A673 (cell line): ENCODE results near the gene PI4K2B.
"Not testable (repeated sequence)": the region's sequence is repeated elsewhere in the genome, so short reads cannot be mapped to it uniquely, and the experiment has no call there.

Experiments
- EZH2 ChIP-seq: fragments of 200-600 bp; sonication (generic); IDR thresholded peaks from 2 replicates; pipeline ENCODE4 v1.6.1; 2017; ENCODE audit warnings: borderline replicate concordance, low read depth, mild to moderate bottlenecking, mixed read lengths, antibody characterized with exemption, low read length; ENCODE audit not compliant: poor library complexity, severe bottlenecking
- TF ChIP-seq, protein P1 (sequence below): fragments of 300-800, 200-600 bp; sonication (generic); conservative IDR thresholded peaks from 2 replicates; pipeline ENCODE4 v1.5.1; 2017; ENCODE audit warnings: low read depth, mild to moderate bottlenecking, antibody characterized with exemption, low read length, moderate library complexity, mixed read lengths

DNA sequence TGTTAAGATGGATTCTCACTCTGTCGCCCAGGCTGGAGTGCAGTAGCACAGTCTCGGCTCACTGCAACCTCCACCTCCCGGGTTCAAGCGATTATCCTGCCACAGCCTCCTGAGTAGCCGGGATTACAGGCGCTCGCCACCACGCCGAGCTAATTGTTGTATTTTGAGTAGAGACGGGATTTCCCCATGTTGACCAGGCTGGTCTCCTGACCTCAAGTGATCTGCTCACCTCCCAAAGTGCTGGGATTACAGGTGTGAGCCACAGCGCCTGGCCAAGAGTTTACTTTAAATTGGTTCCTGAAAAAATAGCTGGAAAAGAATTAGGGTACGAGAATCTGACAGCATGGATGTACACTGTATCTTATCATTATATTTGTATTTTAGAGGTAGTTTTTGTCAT is 20.0 kb downstream of the PI4K2B start:
- TF ChIP-seq, protein P1, sequence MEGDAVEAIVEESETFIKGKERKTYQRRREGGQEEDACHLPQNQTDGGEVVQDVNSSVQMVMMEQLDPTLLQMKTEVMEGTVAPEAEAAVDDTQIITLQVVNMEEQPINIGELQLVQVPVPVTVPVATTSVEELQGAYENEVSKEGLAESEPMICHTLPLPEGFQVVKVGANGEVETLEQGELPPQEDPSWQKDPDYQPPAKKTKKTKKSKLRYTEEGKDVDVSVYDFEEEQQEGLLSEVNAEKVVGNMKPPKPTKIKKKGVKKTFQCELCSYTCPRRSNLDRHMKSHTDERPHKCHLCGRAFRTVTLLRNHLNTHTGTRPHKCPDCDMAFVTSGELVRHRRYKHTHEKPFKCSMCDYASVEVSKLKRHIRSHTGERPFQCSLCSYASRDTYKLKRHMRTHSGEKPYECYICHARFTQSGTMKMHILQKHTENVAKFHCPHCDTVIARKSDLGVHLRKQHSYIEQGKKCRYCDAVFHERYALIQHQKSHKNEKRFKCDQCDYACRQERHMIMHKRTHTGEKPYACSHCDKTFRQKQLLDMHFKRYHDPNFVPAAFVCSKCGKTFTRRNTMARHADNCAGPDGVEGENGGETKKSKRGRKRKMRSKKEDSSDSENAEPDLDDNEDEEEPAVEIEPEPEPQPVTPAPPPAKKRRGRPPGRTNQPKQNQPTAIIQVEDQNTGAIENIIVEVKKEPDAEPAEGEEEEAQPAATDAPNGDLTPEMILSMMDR: not testable (repeated sequence)
- TF ChIP-seq EZH2: not testable (repeated sequence)
